Embryonic facial prominence (tissue), 1 donor: ENCODE results near the gene APOOL.
"Not testable (repeated sequence)": the region's sequence is repeated elsewhere in the genome, so short reads cannot be mapped to it uniquely, and the experiment has no call there.

ENCODE experiments used
- DNase-seq: peaks from one replicate; pipeline ENCODE4 v3.0.0-alpha.2; 2016; ENCODE audit errors: extremely low spot score

The APOOL gene, protein sequence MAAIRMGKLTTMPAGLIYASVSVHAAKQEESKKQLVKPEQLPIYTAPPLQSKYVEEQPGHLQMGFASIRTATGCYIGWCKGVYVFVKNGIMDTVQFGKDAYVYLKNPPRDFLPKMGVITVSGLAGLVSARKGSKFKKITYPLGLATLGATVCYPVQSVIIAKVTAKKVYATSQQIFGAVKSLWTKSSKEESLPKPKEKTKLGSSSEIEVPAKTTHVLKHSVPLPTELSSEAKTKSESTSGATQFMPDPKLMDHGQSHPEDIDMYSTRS

GRCh38 chrX:85003655-85004244 is at the start of gene APOOL:
Gene APOOL (plus strand): TSS chrX:85003877. CDS start chrX:85003913, 36 bp downstream.
- peak; percentile 85 for DNase-seq

- DNase-seq, result no peak
These were observed 47.4 kb upstream of the APOOL start for GRCh38 chrX:84956304-84956703.

DNA sequence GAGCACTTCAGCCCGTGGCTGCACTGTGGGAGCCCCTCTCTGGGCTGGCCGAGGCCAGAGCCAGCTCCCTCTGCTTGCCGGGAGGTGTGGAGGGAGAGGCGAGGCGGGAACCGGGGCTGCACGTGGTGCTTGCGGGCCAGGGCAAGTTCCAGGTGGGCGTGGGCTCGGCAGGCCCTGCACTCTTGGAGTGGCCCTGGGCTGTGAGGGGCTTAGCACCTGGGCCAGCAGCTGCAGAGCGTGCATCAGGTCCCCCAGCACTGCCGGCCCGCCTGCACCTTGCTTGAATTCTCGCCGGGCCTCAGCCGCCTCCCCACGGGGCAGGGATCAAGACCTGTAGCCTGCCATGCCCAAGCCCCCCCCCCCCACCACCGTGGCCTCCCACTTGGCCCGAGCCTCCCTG is 28.9 kb upstream of the APOOL start:
- DNase-seq, result no peak

- DNase-seq, result not testable (repeated sequence)
These were observed 11.9 kb upstream of the APOOL start for GRCh38 chrX:84991739-84992138.

- DNase-seq, result no peak
These were observed 10.5 kb upstream of the APOOL start for GRCh38 chrX:84993150-84993549.

DNA sequence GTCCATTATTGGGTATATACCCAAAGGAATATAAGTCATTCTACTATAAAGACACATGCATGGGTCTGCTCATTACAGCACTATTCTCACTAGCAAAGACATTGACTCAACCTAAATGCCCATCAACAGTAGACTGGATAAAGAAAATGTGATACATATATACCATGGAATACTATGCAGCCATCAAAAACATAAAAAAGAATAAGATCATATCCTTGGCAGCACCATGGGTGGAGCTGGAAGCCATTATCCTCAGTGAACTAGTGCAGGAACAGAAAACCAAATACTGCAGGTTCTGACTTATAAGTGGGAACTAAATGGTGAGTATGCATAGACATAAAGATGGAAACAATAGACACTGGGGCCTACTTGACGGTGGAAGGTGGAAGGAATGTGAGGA is 2.3 kb upstream of the APOOL start:
- no peak for DNase-seq

GRCh38 chrX:85004255-85004654 is 578 bp downstream of the APOOL start:
- DNase-seq, result no peak

- DNase-seq, result no peak
These were observed 8.4 kb downstream of the APOOL start for GRCh38 chrX:85012098-85012497.

DNA sequence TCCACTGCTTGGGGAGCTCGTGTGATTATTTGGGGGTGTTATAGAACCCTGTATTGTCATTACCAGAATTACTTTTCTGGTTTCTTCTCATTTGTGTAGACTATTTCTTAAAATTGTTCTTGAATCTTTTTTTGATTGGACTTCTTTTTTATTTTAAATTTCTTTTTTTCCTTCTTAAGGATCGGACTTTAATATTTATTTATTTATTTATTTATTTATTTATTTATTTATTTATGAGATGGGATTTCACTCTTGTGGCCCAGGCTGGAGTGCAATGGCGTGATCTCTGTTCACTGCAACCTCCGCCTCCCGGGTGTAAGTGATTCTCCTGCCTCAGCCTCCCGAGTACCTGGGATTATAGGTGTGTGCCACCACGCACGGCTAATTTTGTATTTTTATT is 11.7 kb downstream of the APOOL start:
- not testable (repeated sequence) for DNase-seq

DNA sequence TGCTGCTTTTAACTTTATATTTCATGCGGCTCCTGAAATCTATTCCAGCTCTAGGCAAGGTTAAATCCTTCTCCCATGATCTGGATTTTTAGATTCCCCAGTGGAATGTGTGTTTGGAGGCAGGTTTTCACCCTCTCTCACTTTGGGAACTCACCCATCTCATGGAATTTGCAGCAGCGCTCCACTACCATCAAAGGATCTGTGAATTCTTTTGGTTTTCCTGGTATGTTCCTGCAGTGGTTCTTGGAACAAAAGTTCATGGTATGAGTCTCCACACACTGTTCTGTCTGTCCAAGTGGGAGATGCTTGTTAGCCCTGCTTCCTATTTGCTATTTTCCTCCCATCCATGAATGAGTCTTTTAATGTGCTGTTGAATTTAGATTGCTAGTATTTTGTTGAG is 14.0 kb downstream of the APOOL start:
- no peak for DNase-seq

GRCh38 chrX:85018471-85018870 is 14.8 kb downstream of the APOOL start:
- DNase-seq, result no peak

DNA sequence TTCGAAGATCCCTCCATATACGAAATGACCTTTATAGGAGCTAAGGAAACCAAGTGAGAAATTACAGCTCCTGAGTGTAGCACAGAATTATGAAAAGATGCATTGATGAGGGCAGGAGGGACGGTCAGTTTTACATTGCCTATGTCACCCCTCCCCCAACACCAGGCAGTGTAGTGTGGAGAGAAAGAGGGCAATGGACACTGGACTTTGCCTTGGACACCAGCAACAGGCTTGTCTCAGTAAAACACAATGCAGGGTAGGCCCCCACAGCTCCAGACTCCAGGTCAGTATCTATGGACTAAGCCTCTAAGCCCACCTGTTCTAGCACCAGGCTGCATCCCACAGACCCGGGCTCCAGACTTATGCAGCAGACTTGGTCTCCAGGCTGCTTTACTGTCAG is 16.5 kb downstream of the APOOL start:
- DNase-seq, result no peak

GRCh38 chrX:85024044-85024443 is 20.4 kb downstream of the APOOL start:
- DNase-seq, result no peak

DNA sequence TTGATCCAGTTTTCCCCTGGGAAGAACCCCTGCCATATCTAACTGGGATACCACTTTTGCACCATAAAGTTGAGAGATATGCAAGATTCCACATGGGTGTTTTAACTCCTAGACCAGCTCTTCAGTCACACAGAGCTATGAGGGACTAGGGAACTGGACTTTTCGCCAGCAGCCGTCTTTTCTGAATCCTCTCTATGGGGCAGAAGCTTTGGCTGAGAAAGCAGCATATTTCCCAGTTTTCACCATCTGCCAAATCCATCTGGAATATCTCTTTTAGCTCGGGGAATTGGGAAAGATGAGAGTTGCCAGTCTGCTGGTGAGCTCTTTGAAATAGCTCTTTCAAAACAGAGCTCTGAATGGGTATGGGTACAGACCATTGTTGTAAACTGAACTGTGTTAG is 20.9 kb downstream of the APOOL start:
- no peak for DNase-seq

GRCh38 chrX:85026170-85026569 is 22.5 kb downstream of the APOOL start:
- no peak for DNase-seq

DNA sequence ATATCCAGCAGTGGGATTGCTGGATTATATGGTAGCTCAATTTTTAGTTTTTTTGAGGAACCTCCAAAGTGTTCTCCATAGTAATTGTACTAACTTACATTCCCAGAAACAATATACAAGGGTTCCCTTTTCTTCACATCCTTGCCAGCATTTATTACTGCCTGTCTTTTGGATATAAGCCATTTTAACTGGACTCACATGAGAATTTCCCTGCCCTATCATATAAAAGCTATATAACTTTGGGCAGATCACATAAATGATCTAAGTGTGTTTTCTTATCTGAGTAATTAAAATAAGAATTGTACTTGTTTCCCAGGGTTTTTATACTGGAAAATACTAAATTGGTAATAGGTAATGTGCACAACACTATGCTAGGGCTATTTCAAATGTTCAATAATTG is 25.4 kb downstream of the APOOL start:
- DNase-seq, result no peak

GRCh38 chrX:85031505-85031904 is 27.8 kb downstream of the APOOL start:
- DNase-seq, result no peak

DNA sequence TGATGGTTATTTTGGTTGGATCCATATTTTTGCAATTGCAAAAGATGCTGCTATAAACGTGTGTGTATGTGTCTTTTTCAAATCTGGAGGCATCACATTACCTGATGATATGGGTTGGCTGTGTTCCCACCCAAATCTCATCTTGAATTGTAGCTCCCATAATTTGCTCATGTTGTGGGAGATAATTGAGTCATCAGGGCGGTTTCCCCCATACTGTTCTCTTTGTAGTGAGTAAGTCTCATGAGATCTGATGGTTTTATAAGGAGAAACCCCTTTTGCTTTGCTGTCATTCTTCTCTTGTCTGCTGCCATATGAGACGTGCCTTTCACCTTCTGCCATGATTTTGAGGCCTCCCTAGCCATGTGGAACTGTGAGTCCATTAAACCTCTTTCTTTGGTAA is 33.4 kb downstream of the APOOL start:
- no peak for DNase-seq

- no peak for DNase-seq
These were observed 48.0 kb downstream of the APOOL start for GRCh38 chrX:85051627-85052026.

DNA sequence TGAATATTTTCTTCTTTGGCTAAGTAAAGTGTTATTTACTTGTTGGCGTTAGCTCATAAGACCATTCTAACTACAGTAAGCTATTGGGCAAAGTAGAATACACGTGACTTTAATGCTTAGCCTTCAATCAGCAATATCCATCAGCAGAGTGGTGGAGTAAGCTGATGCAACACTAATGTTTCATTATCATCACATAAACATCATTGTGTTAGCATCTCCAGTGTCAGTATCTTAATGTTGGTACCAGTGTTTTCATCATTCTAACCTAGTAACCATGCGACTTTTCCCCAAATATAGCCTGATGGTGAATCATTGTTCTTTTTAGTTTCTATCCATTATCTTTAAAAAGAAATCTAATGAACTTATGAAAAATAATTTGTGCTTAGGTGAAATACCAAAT is 48.5 kb downstream of the APOOL start:
- DNase-seq, result no peak

- DNase-seq, result no peak
These were observed 49.1 kb downstream of the APOOL start for GRCh38 chrX:85052636-85053343.

DNA sequence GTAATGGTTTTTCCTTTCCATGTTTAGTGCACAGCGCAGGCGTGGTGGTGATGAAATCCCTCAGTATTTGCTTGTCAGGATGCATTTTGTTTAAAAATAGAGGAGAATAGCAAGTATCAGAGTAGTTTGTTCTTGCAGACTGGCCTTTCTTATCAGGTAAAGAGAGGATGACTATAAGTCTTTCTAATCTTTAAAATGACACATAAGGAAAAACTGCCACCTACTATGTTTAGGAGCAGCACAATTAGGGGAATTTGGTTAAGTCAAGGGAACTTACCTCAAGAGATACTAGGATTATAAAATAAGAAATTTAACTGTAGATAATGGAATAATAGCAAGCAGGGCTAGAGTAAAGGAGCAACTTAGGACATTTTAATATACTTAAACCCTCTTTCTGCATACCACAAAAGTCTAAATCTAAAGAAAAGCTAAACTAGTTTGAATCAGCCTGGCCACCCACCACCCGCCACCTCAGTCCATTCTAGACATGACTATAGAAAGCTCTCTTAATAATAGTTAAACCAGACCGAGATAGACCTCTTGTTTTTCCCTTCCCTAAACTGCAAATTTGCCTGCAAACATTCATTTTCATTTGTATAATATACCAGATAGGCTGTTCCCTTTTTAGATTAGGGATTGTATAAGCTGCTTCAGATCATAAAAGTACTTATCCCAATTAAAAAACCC is 62.0 kb downstream of the APOOL start:
- no peak for DNase-seq

DNA sequence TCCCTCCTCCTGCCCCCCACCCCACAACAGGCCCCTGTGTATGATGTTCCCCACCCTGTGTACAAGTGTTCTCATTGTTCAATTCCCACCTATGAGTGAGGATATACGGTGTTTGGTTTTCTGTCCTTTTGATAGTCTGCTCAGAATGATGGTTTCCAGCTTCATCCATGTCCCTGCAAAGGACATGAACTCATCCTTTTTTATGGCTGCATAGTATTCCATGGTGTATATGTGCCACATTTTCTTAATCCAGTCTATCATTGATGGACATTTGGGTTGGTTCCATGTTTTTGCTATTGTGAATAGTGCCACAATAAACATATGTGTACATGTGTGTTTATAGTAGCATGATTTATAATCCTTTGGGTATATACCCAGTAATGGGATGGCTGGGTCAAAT is 73.6 kb downstream of the APOOL start:
- DNase-seq, result not testable (repeated sequence)
